NCI-H2196 treated with DMSO at 0.1 percent for 48 hours (cell line): ENCODE data around the gene FANK1.

Source experiments
- DNase-seq: peaks from one replicate; lab custom pipeline; 2025; ENCODE audit not compliant: unreplicated experiment; lab: John Stamatoyannopoulos, UW

Gene FANK1

GRCh38 chr10:125984865-125985495 lies 88.6 kb downstream of the FANK1 start:
- no peak for DNase-seq

DNA sequence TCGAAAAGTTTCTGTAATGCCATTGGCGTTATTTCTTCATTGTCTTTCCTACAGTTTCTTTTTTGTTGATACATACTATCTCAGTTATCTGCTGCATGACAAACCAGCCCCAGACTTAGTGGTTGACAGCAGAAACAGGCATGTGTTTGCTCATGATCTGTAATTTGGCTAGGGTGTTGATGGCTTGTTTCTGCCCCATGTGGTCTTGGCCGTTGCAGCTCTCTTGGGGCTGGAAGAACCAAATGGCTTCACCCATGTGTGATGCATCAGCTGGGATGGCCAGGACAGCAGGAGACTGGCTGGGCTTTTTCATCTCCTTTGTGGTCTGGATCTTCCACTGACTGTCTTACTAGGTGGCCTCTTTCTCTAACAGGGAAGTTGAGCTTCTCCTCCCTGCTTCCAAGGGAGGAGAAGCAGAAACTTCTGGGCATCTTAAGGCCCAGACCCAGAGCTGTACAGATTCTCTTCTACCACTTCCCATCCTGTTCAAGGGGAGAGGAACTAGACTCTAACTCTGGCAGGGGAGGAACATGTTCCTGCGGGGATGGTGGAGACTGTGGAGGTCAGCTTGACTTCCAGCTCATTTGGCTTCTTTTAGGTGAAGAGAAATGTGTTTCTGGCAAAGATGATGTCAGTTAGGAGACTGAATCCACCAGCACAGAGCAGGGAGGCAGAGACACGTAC lies 89.3 kb downstream of the FANK1 start:
- DNase-seq, result no peak

DNA sequence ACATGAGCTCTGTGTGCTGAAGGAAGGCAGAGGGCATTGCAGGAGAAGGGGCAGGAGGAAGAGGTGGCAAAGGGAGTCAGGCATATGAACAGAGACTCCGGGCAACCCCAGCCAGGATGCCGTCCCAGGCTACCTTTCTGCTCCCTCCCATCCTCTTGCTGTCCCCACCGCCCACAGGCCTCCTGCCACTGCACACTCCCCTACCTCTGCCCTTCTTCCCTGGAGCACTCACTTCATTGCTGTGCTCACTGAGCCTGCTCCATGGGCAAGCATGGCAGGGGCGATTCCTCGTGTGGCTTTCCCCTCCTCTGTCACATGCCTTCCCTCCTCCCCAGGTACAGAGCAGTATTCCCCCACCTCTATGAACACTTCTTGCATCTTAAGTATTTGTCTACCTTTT lies 93.4 kb downstream of the FANK1 start:
- no peak for DNase-seq

- no peak for DNase-seq
Observed at GRCh38 chr10:125990974-125991373, 94.6 kb downstream of the FANK1 start.

GRCh38 chr10:125991392-125991791 lies 95.0 kb downstream of the FANK1 start:
- DNase-seq, result no peak

DNA sequence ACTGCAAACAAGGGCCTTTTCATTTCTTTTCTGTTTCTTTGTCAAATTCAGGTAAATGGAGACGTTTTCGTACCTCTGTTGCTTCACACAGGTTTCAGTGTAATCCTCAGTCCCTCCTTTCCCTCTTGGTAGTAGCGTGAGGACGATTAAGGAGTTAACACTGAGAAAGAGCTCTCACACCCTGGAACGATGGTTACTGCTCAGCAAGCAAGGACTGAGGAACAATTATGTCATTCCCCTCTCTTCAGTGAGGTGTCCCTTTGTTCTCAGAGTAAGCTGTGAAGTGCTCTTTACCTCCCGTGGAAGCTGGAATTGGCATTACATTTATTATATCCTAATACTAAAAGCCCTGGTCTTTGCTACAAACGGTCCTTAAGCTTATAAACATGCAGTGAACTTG lies 95.9 kb downstream of the FANK1 start:
- no peak for DNase-seq

DNA sequence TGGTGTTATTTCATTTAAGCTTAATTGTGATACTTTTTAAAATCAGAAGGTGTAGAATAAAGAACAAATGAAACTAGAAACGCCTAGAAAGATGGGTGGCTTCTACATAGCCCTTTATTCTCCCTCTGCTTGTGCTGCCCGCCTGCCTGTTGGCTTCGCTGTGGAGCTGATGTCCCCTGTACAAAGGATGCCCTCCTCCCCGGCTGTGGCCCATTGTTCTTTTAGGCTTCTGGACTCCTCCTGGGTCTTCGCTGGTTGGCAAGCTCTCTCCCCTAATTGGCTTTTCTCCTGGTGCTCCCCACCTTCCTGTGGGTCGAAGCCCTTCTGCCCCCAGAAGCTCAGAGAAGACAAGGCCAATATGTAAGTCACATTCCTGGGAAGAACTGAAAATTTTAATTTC lies 98.2 kb downstream of the FANK1 start:
- DNase-seq, result no peak

DNA sequence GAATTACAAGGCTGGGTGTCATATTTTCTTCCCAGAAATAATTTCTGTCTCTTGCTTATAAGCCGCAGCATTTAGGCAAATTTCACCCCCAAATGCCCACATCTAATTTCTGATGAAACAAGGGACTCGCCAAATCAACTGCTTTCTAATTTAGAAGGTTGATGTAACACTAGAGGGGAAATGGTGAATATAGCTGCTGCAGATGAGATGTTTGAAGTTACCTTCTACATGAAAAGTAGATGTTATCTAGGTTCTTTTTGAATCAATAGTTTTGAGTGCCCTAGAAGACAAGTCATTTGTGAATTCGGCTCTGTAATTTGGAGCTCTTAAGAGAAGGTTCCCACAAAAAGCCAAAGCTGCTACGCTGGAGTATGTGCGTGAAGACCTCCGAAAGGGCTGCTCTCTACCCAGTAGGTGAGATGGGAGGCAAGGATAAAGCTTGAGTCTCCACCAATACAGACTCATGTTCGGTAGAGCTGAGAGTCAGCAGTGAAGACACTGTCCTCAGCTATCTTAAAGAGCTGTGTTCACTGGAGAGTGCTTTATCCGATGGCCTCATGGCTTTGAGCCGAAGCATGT lies 99.5 kb downstream of the FANK1 start:
- DNase-seq, result no peak

GRCh38 chr10:125997586-125997985 lies 101.2 kb downstream of the FANK1 start:
- no peak for DNase-seq

DNA sequence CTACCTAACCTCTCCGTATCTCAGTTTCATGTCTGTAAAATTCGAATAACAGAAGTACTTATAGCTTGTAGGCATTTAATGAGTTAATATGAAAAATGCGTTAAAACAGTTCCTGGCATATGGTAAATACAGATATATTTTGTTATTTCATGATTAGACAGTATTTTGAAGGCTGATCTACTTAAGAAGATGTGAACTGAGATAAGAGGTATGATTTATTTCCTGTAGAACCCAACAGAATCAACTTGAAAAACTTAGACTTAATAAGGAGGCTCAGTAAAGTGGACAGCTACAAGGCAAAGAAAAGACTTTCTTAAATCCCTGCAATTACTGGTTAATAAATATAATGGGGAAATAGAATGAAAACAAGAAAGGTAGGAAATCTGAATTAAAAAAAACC lies 103.3 kb downstream of the FANK1 start:
- no peak for DNase-seq

- DNase-seq, result no peak
Observed at GRCh38 chr10:126001576-126001975, 105.2 kb downstream of the FANK1 start.

- no peak for DNase-seq
Observed at GRCh38 chr10:126004752-126005151, 108.4 kb downstream of the FANK1 start.

DNA sequence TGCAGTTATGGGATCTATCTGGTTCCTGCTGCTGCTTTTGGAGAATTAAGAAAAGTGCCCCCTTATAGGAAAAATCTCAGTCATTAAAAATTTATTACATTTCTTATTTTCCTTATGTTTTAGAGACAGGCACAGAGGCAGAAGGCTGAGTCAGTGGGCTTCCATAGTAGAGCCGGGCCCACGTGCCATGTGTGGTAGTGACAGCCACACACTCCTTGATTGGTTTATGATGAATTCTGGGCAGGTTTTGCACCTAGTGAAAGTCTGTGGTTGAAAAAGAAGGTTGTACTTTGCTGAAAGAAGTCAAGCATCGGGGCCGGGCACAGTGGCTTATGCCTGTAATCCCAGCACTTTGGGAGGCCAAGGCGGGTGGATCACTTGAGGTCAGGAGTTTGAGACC lies 109.9 kb downstream of the FANK1 start:
- DNase-seq, result no peak

DNA sequence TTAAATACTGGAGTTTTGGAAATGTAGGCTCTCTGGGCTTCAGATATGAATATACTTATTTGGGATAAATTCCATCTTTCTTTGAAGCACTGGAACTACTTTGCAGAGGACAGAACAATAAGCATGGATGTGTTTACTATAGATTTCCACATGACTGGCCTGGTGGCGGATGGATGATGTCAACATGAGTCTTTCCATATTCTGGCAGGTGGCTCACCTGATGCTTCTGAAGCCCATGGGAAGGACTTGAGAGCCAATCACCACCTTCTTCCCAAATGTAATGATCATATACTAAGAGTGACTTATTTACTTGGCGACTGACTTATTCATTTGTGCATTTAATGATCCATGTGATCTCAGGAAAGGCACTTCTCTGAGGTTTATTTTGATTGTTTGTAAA lies 110.5 kb downstream of the FANK1 start:
- DNase-seq, result no peak

DNA sequence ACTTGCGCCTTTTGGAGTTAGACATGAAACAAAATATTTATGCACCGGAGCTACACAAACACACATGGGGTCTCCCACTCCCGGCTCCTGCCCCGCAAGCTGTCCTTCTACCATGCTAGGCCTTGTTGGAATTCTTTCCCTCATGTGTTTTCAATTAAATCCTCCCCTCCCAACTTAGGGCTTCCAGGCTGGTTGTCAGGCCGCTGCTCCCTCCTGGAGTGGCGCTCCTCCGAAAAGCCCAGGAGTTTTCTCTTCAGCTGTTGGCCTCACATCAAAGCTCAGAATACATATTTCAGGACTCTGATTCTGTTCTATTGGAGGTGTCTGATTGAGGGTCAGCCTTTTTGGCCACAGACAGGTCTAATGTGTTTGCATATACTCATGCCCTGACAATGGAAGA lies 113.3 kb downstream of the FANK1 start:
- DNase-seq, result no peak

DNA sequence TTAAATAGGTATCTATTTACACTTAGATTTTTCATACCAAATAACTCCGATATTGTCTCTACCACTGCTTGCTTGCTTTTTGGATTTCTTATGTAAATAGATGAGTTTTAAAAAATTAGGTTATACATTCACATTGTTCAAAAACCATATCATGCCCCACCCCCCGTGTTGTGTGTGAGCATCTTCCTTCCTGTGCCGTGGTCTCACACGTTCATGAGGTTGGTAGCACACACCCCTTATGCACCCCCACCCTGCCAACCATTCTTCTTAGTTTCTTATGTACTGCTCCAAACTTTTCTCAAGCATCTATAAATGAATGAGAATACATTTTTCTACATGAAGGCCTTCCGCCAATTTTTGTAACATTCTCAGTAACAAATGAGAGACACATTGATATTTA lies 115.6 kb downstream of the FANK1 start:
- DNase-seq, result no peak

- no peak for DNase-seq
Observed at GRCh38 chr10:126012485-126012884, 116.1 kb downstream of the FANK1 start.

DNA sequence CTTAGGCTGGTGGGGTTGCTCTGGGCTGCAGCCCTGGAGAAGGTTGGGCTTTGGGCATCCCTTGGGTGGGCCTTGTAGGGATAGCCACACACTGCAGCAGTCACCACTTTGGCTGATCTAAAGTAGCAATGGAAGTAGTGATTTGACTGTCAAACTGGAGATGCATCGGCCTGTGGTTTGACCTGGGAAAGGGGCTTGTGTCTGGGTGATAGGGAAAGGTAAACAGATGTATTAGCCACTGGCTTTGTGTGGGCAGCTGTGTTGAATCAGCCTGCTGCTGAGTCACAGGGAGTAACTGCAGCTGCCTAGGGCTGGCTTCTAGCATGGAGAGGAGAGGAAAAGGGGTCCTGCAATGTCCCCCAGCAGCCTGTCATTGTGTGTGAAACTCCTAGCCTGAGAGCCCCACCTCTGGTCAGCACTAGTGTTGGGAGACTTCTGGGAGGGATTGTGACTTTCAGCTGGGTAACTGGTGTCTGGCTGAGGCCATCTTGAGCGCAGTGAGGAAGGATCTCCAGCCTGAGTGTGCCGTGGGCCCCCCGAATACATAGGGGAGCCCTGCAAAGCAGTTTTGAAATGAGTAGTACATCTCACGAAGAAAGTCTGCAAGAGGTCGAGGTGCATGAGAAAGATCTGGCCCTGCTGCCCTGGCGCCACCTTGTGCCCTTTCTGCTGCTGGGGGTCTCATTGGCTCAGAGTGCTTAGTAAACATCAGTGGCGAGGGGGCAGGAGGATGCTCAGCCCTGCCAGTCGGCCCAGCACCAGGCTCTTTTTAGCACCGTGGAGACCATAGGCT lies 117.3 kb downstream of the FANK1 start:
- no peak for DNase-seq

GRCh38 chr10:126014309-126014708 lies 117.9 kb downstream of the FANK1 start:
- DNase-seq, result no peak

- DNase-seq, result no peak
Observed at GRCh38 chr10:126015413-126015812, 119.0 kb downstream of the FANK1 start.

- DNase-seq, result no peak
Observed at GRCh38 chr10:126016156-126016805, 119.9 kb downstream of the FANK1 start.
